AG09319 (cell line): ENCODE measurements around the gene CADM3.

Experiments
- DNase-seq: peaks from one replicate; pipeline ENCODE4 v3.0.0-alpha.2; 2010; ENCODE audit warnings: low read depth; ENCODE audit errors: extremely low read depth
- CTCF ChIP-seq: IDR thresholded peaks from 2 replicates; pipeline ENCODE4 v1.5.1; 2011; ENCODE audit warnings: low read depth, mild to moderate bottlenecking, inconsistent platforms, low read length, moderate library complexity

Gene CADM3

GRCh38 chr1:159199901-159200300 lies 28.5 kb downstream of the CADM3 start:
- no peak for TF ChIP-seq CTCF
- DNase-seq: no peak

- no peak for DNase-seq
Observed at GRCh38 chr1:159200769-159201168, 29.4 kb downstream of the CADM3 start.

GRCh38 chr1:159201642-159202041 lies 30.2 kb downstream of the CADM3 start:
- no peak for TF ChIP-seq CTCF
- no peak for DNase-seq

More at GRCh38 chr1:159200769-159201168, 29.4 kb downstream of the CADM3 start:
- TF ChIP-seq CTCF: no peak

GRCh38 chr1:159203610-159204009 lies 32.2 kb downstream of the CADM3 start:
- TF ChIP-seq CTCF: no peak
- DNase-seq: no peak

GRCh38 chr1:159204161-159205141 lies 33.0 kb downstream of the CADM3 start, which contains the start of gene ACKR1:
Gene ACKR1 (plus strand): TSS chr1:159204875. CDS start chr1:159204960, 85 bp downstream.
- DNase-seq: no peak
- TF ChIP-seq CTCF: no peak

GRCh38 chr1:159205225-159205624 lies 33.8 kb downstream of the CADM3 start:
- no peak for TF ChIP-seq CTCF
- no peak for DNase-seq

- no peak for TF ChIP-seq CTCF
Observed at GRCh38 chr1:159206110-159206509, 34.7 kb downstream of the CADM3 start.

More at GRCh38 chr1:159206110-159206509, 34.7 kb downstream of the CADM3 start:
- no peak for DNase-seq
